ENCODE data around the gene PLA1A.

PLA1A gene

GRCh38 chr3:119613201-119613600 lies 15.5 kb downstream of the PLA1A start:
- H3K27me3 ChIP-seq (ENCODE audit: control insufficient read depth in 1 of 2, insufficient read depth in 2 of 2, low read length in 2 of 2): no peaks in the 10 kb centered on the region
- no peaks in the 10 kb centered on the region for H3K9me3 ChIP-seq (ENCODE audit: low read length)
- no peak overlapping the region for H3K27ac ChIP-seq (ENCODE audit: low read depth, low read length)
- no peaks in the 10 kb centered on the region for H3K4me1 ChIP-seq (ENCODE audit: insufficient read depth, low read length)
- no peak overlapping the region for H3K9ac ChIP-seq (ENCODE audit: low read length)
- no peaks in the 10 kb centered on the region for H3K36me3 ChIP-seq (ENCODE audit: insufficient read depth, low read length)
- no peak overlapping the region for H3K4me3 ChIP-seq (ENCODE audit: low read depth in 1 of 2, low read length in 2 of 2)

- no peak overlapping the region for H3K4me3 ChIP-seq (ENCODE audit: low read depth in 1 of 2, low read length in 2 of 2)
- H3K9ac ChIP-seq (ENCODE audit: low read length): no peak overlapping the region
- no peaks in the 10 kb centered on the region for H3K36me3 ChIP-seq (ENCODE audit: insufficient read depth, low read length)
- H3K27me3 ChIP-seq (ENCODE audit: control insufficient read depth in 1 of 2, insufficient read depth in 2 of 2, low read length in 2 of 2): no peaks in the 10 kb centered on the region
- H3K4me1 ChIP-seq (ENCODE audit: insufficient read depth, low read length): no peaks in the 10 kb centered on the region
- H3K27ac ChIP-seq (ENCODE audit: low read depth, low read length): no peak overlapping the region
- H3K9me3 ChIP-seq (ENCODE audit: low read length): no peaks in the 10 kb centered on the region
Measured at GRCh38 chr3:119613872-119614271, 16.2 kb downstream of the PLA1A start.

GRCh38 chr3:119616056-119616455 lies 18.4 kb downstream of the PLA1A start:
- Histone ChIP-seq H3K9me3 (ENCODE audit: low read length) (no peaks in the 10 kb centered on the region), H3K36me3 (ENCODE audit: insufficient read depth, low read length) (no peaks in the 10 kb centered on the region), H3K4me3 (ENCODE audit: low read depth in 1 of 2, low read length in 2 of 2) (no peak overlapping the region), H3K27ac (ENCODE audit: low read depth, low read length) (no peak overlapping the region), H3K27me3 (ENCODE audit: control insufficient read depth in 1 of 2, insufficient read depth in 2 of 2, low read length in 2 of 2) (no peaks in the 10 kb centered on the region), H3K9ac (ENCODE audit: low read length) (no peak overlapping the region), H3K4me1 (ENCODE audit: insufficient read depth, low read length) (no peaks in the 10 kb centered on the region)

DNA sequence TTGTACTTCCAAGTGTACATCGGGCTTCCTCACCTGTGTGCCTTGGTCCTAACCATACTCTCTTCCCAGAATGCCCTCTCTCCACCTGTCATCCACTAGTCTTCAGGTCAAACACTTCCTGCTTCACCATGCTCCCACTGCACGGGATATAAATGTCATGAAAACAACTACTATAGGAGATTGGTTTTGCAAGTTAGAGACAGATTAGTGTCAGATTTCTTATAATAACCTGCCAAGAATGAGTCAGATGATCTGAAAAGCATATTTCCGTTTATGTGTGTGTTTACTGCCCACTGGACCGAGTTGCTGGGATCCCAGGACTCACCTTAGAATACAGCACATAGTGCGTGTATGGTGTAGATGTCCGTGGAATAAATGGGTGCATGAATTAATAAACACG lies 21.4 kb downstream of the PLA1A start:
- Histone ChIP-seq H3K9ac (ENCODE audit: low read length) (no peak overlapping the region), H3K9me3 (ENCODE audit: low read length) (no peaks in the 10 kb centered on the region), H3K4me3 (ENCODE audit: low read depth in 1 of 2, low read length in 2 of 2) (no peak overlapping the region), H3K4me1 (ENCODE audit: insufficient read depth, low read length) (no peaks in the 10 kb centered on the region), H3K27me3 (ENCODE audit: control insufficient read depth in 1 of 2, insufficient read depth in 2 of 2, low read length in 2 of 2) (no peaks in the 10 kb centered on the region), H3K36me3 (ENCODE audit: insufficient read depth, low read length) (no peaks in the 10 kb centered on the region), H3K27ac (ENCODE audit: low read depth, low read length) (no peak overlapping the region)

DNA sequence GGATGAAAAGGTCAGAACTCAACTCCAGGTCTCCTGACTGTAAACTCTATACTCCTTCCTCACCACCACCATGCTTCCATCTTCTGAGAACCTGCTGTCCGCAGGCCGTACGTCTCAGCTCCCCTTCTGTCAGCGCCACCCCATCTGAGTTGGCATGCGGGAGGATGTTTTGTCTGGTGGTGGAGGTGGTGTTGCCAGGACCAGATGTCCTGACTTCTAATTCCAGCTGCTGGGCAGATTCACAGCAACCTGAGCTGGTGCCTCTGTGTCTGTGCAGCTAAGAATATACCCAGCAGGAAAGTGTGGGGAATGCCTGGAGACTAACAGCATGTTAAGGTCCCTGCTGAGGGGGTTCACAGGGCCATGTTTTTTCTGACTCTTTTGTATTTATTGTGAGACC lies 23.2 kb downstream of the PLA1A start:
- no peaks in the 10 kb centered on the region for H3K4me1 ChIP-seq (ENCODE audit: insufficient read depth, low read length)
- no peak overlapping the region for H3K27ac ChIP-seq (ENCODE audit: low read depth, low read length)
- H3K9me3 ChIP-seq (ENCODE audit: low read length): no peaks in the 10 kb centered on the region
- H3K36me3 ChIP-seq (ENCODE audit: insufficient read depth, low read length): no peaks in the 10 kb centered on the region
- no peak overlapping the region for H3K9ac ChIP-seq (ENCODE audit: low read length)
- no peaks in the 10 kb centered on the region for H3K27me3 ChIP-seq (ENCODE audit: control insufficient read depth in 1 of 2, insufficient read depth in 2 of 2, low read length in 2 of 2)
- no peak overlapping the region for H3K4me3 ChIP-seq (ENCODE audit: low read depth in 1 of 2, low read length in 2 of 2)

- Histone ChIP-seq H3K9me3 (ENCODE audit: low read length) (no peaks in the 10 kb centered on the region), H3K9ac (ENCODE audit: low read length) (no peak overlapping the region), H3K36me3 (ENCODE audit: insufficient read depth, low read length) (no peaks in the 10 kb centered on the region), H3K4me1 (ENCODE audit: insufficient read depth, low read length) (no peaks in the 10 kb centered on the region), H3K4me3 (ENCODE audit: low read depth in 1 of 2, low read length in 2 of 2) (no peak overlapping the region), H3K27ac (ENCODE audit: low read depth, low read length) (no peak overlapping the region), H3K27me3 (ENCODE audit: control insufficient read depth in 1 of 2, insufficient read depth in 2 of 2, low read length in 2 of 2) (no peaks in the 10 kb centered on the region)
Measured at GRCh38 chr3:119624002-119624720, 26.5 kb downstream of the PLA1A start.

GRCh38 chr3:119625451-119626153 lies 27.9 kb downstream of the PLA1A start:
- Histone ChIP-seq H3K9me3 (ENCODE audit: low read length) (no peaks in the 10 kb centered on the region), H3K9ac (ENCODE audit: low read length) (no peak overlapping the region), H3K27ac (ENCODE audit: low read depth, low read length) (no peak overlapping the region), H3K36me3 (ENCODE audit: insufficient read depth, low read length) (no peaks in the 10 kb centered on the region), H3K27me3 (ENCODE audit: control insufficient read depth in 1 of 2, insufficient read depth in 2 of 2, low read length in 2 of 2) (no peaks in the 10 kb centered on the region), H3K4me1 (ENCODE audit: insufficient read depth, low read length) (no peaks in the 10 kb centered on the region), H3K4me3 (ENCODE audit: low read depth in 1 of 2, low read length in 2 of 2) (no peak overlapping the region)

DNA sequence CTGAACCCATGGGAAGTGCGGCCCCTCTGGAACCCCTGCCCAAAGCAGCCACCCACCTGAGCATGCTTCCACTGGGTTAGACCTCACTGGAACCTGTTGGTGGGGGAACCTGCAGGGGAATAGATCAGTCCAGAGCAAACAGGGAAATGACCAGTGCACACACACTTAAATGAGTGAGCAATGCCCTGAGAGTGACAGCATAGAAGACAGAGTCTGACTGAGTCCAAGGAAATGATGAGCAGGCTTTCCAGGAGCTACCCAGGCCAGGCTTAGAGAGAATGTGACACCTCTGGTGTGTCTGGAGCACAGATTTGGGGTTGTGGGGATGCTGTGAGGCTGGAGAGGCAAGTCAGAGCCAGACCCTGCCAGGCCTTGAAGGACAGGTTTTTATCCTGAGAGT lies 28.5 kb downstream of the PLA1A start:
- Histone ChIP-seq H3K9me3 (ENCODE audit: low read length) (no peaks in the 10 kb centered on the region), H3K4me1 (ENCODE audit: insufficient read depth, low read length) (no peaks in the 10 kb centered on the region), H3K27ac (ENCODE audit: low read depth, low read length) (no peak overlapping the region), H3K36me3 (ENCODE audit: insufficient read depth, low read length) (no peaks in the 10 kb centered on the region), H3K4me3 (ENCODE audit: low read depth in 1 of 2, low read length in 2 of 2) (no peak overlapping the region), H3K27me3 (ENCODE audit: control insufficient read depth in 1 of 2, insufficient read depth in 2 of 2, low read length in 2 of 2) (no peaks in the 10 kb centered on the region), H3K9ac (ENCODE audit: low read length) (no peak overlapping the region)

- no peaks in the 10 kb centered on the region for H3K4me1 ChIP-seq (ENCODE audit: insufficient read depth, low read length)
- no peaks in the 10 kb centered on the region for H3K9me3 ChIP-seq (ENCODE audit: low read length)
- no peak overlapping the region for H3K9ac ChIP-seq (ENCODE audit: low read length)
- no peak overlapping the region for H3K27ac ChIP-seq (ENCODE audit: low read depth, low read length)
- H3K4me3 ChIP-seq (ENCODE audit: low read depth in 1 of 2, low read length in 2 of 2): no peak overlapping the region
- H3K27me3 ChIP-seq (ENCODE audit: control insufficient read depth in 1 of 2, insufficient read depth in 2 of 2, low read length in 2 of 2): no peaks in the 10 kb centered on the region
- H3K36me3 ChIP-seq (ENCODE audit: insufficient read depth, low read length): no peaks in the 10 kb centered on the region
Measured at GRCh38 chr3:119627461-119627860, 29.8 kb downstream of the PLA1A start.

DNA sequence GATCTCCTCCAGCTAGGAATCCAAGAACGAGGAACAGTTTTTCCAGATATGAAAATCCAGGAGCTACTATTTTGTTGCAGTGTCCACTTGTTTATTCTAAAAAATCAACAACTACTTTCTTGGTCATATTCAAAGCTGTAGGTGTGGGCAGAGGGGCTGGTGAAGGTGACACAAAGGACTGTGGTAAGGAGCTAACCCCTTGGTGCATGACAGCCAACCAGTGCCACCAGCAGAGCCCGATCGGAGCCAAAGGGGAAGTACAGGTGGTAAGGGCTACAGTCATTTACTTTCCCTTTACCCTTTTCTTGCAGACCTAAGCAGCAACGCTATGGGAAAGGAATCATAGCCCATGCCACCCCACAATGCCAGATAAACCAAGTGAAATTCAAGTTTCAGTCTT lies 30.7 kb downstream of the PLA1A start:
- H3K9ac ChIP-seq (ENCODE audit: low read length): no peak overlapping the region
- H3K4me3 ChIP-seq (ENCODE audit: low read depth in 1 of 2, low read length in 2 of 2): no peak overlapping the region
- H3K4me1 ChIP-seq (ENCODE audit: insufficient read depth, low read length): no peaks in the 10 kb centered on the region
- no peaks in the 10 kb centered on the region for H3K9me3 ChIP-seq (ENCODE audit: low read length)
- H3K27ac ChIP-seq (ENCODE audit: low read depth, low read length): no peak overlapping the region
- no peaks in the 10 kb centered on the region for H3K36me3 ChIP-seq (ENCODE audit: insufficient read depth, low read length)
- H3K27me3 ChIP-seq (ENCODE audit: control insufficient read depth in 1 of 2, insufficient read depth in 2 of 2, low read length in 2 of 2): no peaks in the 10 kb centered on the region

- Histone ChIP-seq H3K27ac (ENCODE audit: low read depth, low read length) (no peak overlapping the region), H3K9ac (ENCODE audit: low read length) (no peak overlapping the region)
Measured at GRCh38 chr3:119628816-119629445, 31.2 kb downstream of the PLA1A start.

More at GRCh38 chr3:119628816-119629445, 31.2 kb downstream of the PLA1A start:
- Histone ChIP-seq H3K27me3 (ENCODE audit: control insufficient read depth in 1 of 2, insufficient read depth in 2 of 2, low read length in 2 of 2) (no peaks in the 10 kb centered on the region), H3K4me1 (ENCODE audit: insufficient read depth, low read length) (no peaks in the 10 kb centered on the region), H3K4me3 (ENCODE audit: low read depth in 1 of 2, low read length in 2 of 2) (no peak overlapping the region), H3K36me3 (ENCODE audit: insufficient read depth, low read length) (no peaks in the 10 kb centered on the region), H3K9me3 (ENCODE audit: low read length) (no peaks in the 10 kb centered on the region)

All from muscle layer of colon (tissue), 2 donors.